ENCODE results near the gene MGA. TPM values are rescaled to one million over a fixed set of nuclear protein-coding genes. Genes with fewer than 3 reads are reported as not detected.

Gene MGA
- total RNA-seq, 3 donors from 2014 or later (not counting 1 experiment from before 2014, with no cell fraction given): 54.9 to 75.0 (median 71.3) TPM

DNA sequence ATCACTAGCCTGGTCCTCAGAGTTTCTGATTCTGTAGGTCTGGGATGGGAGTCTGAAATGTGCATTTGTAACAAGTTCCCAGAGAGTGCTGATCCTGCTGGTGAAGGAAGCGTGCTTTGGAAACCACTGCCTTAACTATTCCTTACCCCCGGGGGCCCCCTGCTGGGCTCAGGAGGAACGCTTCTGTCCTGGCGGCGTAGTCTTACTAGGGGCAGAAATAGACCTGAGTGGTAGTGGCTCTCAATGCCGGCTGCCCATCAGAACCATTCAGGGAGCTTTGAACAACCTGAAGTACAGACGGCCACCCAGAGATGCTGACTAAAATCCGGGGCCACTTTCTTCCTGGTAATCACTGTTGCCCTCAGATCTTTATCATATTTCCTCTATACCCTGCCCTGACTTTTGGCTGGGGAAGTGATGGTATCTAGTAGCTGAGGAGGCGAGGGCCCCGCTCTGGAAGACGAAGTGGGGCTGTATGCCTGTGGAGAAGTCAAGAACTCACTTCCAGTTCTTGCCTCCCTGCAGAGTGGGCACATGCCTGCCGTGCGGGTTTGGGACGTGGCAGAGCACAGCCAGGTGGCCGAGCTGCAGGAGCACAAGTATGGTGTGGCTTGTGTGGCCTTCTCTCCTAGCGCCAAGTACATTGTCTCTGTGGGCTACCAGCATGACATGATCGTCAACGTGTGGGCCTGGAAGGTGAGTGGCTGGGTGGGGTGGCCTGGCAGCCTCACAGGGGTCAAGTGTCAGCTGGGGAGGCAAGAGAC is 151.4 kb downstream of the MGA start:
- Mint-ChIP-seq H3K36me3 (peaks cover 8% of the 10 kb centered on the region), H3K27ac (no peak overlapping the region), H3K4me3 (no peak overlapping the region), H3K27me3 (ENCODE audit: low read depth in 2 of 2) (no peaks in the 10 kb centered on the region), H3K4me1 (peaks cover 7 to 9% of the 10 kb centered on the region in 2 donors), H3K9me3 (no peaks in the 10 kb centered on the region)
- peak; percentile 75 to 86 for DNase-seq
- H3K4me3 ChIP-seq (ENCODE audit: low read length): no peak overlapping the region
- intact Hi-C loops (cut with micrococcal nuclease): loop anchor here (1.0 to 5.0 kb wide), 6 partner anchors 39 to 344 kb away; no protein-coding TSS in a partner anchor
- H3K4me1 ChIP-seq (ENCODE audit: control insufficient read depth, insufficient read depth, low read length): peaks cover 13% of the 10 kb centered on the region
- no peaks in the 10 kb centered on the region for H3K9me3 ChIP-seq (ENCODE audit: control insufficient read depth, insufficient read depth, low read length)
- no peak overlapping the region for H3K27ac ChIP-seq (ENCODE audit: low read length)
- peak; percentile 83 to 99 (median 98) for ATAC-seq
- TF ChIP-seq, protein P1, sequence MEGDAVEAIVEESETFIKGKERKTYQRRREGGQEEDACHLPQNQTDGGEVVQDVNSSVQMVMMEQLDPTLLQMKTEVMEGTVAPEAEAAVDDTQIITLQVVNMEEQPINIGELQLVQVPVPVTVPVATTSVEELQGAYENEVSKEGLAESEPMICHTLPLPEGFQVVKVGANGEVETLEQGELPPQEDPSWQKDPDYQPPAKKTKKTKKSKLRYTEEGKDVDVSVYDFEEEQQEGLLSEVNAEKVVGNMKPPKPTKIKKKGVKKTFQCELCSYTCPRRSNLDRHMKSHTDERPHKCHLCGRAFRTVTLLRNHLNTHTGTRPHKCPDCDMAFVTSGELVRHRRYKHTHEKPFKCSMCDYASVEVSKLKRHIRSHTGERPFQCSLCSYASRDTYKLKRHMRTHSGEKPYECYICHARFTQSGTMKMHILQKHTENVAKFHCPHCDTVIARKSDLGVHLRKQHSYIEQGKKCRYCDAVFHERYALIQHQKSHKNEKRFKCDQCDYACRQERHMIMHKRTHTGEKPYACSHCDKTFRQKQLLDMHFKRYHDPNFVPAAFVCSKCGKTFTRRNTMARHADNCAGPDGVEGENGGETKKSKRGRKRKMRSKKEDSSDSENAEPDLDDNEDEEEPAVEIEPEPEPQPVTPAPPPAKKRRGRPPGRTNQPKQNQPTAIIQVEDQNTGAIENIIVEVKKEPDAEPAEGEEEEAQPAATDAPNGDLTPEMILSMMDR (IDR thresholded peaks at IDR 0.05): peak; percentile 89
- 48% methylated on average over 17 of the region's 18 CpGs for WGBS (ENCODE audit: insufficient coverage)
- H3K27me3 ChIP-seq (ENCODE audit: control insufficient read depth, insufficient read depth, low read length): no peaks in the 10 kb centered on the region
- H3K36me3 ChIP-seq (ENCODE audit: control insufficient read depth, insufficient read depth, low read length): peaks cover 16% of the 10 kb centered on the region

DNA sequence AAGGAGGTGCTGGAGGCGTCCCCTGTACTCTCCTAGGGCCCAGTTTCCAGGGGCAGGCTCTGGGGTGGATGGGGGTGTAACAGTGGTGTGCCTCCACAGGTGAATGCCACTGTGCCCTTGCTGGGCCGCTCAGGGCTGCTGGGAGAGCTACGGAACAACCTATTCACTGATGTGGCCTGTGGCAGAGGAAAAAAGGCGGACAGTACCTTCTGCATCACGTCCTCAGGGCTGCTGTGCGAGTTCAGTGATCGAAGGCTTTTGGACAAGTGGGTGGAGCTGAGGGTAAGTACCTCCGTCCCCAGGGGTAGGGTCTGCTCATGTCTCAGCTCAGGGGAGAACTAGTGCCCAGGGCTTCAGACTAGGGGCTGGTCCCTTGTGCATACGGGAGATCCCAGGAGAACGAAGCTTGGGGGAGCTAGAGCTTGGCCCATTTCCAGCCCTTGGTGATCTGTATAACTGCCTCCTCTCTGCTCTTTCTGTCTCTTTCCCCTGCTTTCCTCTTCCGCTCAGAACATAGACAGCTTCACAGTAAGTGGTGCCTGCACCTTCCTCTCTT is 152.7 kb downstream of the MGA start:
- WGBS (ENCODE audit: insufficient coverage): 97% methylated on average over 11 of the region's 11 CpGs
- H3K27me3 Mint-ChIP-seq (ENCODE audit: low read depth in 2 of 2): no peaks in the 10 kb centered on the region
- H3K27ac ChIP-seq (ENCODE audit: low read length): no peak overlapping the region
- no peak overlapping the region for H3K4me3 Mint-ChIP-seq
- TF ChIP-seq, protein P1 (IDR thresholded peaks at IDR 0.05): no peak
- H3K36me3 ChIP-seq (ENCODE audit: control insufficient read depth, insufficient read depth, low read length): peaks cover 27% of the 10 kb centered on the region
- H3K36me3 Mint-ChIP-seq: peaks cover 8% of the 10 kb centered on the region
- peaks cover 13% of the 10 kb centered on the region for H3K4me1 ChIP-seq (ENCODE audit: control insufficient read depth, insufficient read depth, low read length)
- no peaks in the 10 kb centered on the region for H3K27me3 ChIP-seq (ENCODE audit: control insufficient read depth, insufficient read depth, low read length)
- ATAC-seq: no peak
- no peaks in the 10 kb centered on the region for H3K9me3 Mint-ChIP-seq
- H3K4me3 ChIP-seq (ENCODE audit: low read length): no peak overlapping the region
- H3K4me1 Mint-ChIP-seq: peaks cover 7 to 9% of the 10 kb centered on the region in 2 donors
- no peaks in the 10 kb centered on the region for H3K9me3 ChIP-seq (ENCODE audit: control insufficient read depth, insufficient read depth, low read length)
- H3K27ac Mint-ChIP-seq: no peak overlapping the region
- no peak for DNase-seq
- intact Hi-C loops (cut with micrococcal nuclease): loop anchor here (5.0 kb wide), 1 partner anchor 346 kb away; no protein-coding TSS in a partner anchor

DNA sequence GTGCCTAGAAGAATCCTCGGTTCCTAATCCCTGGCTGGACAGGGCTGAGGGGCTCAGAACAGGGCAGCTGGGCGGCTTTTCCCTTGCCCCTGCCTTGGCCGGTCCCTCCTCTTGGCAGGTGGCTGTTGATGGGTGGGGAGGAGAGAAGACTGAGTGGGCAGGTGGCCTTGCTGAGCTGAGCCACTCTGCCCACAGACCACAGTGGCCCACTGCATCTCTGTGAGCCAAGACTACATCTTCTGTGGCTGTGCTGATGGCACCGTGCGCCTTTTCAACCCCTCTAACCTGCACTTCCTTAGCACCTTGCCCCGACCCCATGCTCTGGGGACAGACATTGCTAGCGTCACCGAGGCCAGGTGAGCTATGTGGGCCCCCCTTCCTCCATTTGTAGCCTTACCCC is 153.2 kb downstream of the MGA start:
- TF ChIP-seq, protein P1 (IDR thresholded peaks at IDR 0.05): no peak
- DNase-seq (no peak), ATAC-seq (no peak)
- H3K27me3 ChIP-seq (ENCODE audit: control insufficient read depth, insufficient read depth, low read length): no peaks in the 10 kb centered on the region
- H3K4me1 Mint-ChIP-seq: peaks cover 7 to 9% of the 10 kb centered on the region in 2 donors
- no peaks in the 10 kb centered on the region for H3K27me3 Mint-ChIP-seq (ENCODE audit: low read depth in 2 of 2)
- H3K9me3 Mint-ChIP-seq: no peaks in the 10 kb centered on the region
- H3K27ac Mint-ChIP-seq: no peak overlapping the region
- WGBS (ENCODE audit: insufficient coverage): 90% methylated on average over 8 of the region's 8 CpGs
- H3K4me3 ChIP-seq (ENCODE audit: low read length): no peak overlapping the region
- no peaks in the 10 kb centered on the region for H3K9me3 ChIP-seq (ENCODE audit: control insufficient read depth, insufficient read depth, low read length)
- no peak overlapping the region for H3K4me3 Mint-ChIP-seq
- peaks cover 8% of the 10 kb centered on the region for H3K36me3 Mint-ChIP-seq
- peaks cover 13% of the 10 kb centered on the region for H3K4me1 ChIP-seq (ENCODE audit: control insufficient read depth, insufficient read depth, low read length)
- H3K36me3 ChIP-seq (ENCODE audit: control insufficient read depth, insufficient read depth, low read length): peaks cover 27% of the 10 kb centered on the region
- intact Hi-C loops (cut with micrococcal nuclease): loop anchor here (5.0 kb wide), 1 partner anchor 346 kb away; no protein-coding TSS in a partner anchor
- H3K27ac ChIP-seq (ENCODE audit: low read length): no peak overlapping the region

Data from natural killer cell (primary cell).